Peyer's patch (tissue), 4 donors: ENCODE results near the gene ELANE.

ENCODE experiments used
- POLR2A ChIP-seq, 2 donors: fragments of 450-650 bp; IDR thresholded peaks; one replicate each; pipeline ENCODE4 v1.5.1; 2017; ENCODE audit warnings: antibody characterized with exemption in 2 of 2, mild to moderate bottlenecking in 2 of 2, moderate library complexity in 2 of 2
- TF ChIP-seq, protein P1 (sequence below), 6 experiments: fragments of 450-650 bp in 4 of 6; fragments of 200-600 bp in 2 of 6; sonication (generic) in 1 of 6; IDR thresholded peaks; one replicate each; pipeline ENCODE4 v1.5.1; 2017 to 2019; ENCODE audit warnings: antibody characterized with exemption in 6 of 6, mild to moderate bottlenecking in 3 of 6, moderate library complexity in 1 of 6

DNA sequence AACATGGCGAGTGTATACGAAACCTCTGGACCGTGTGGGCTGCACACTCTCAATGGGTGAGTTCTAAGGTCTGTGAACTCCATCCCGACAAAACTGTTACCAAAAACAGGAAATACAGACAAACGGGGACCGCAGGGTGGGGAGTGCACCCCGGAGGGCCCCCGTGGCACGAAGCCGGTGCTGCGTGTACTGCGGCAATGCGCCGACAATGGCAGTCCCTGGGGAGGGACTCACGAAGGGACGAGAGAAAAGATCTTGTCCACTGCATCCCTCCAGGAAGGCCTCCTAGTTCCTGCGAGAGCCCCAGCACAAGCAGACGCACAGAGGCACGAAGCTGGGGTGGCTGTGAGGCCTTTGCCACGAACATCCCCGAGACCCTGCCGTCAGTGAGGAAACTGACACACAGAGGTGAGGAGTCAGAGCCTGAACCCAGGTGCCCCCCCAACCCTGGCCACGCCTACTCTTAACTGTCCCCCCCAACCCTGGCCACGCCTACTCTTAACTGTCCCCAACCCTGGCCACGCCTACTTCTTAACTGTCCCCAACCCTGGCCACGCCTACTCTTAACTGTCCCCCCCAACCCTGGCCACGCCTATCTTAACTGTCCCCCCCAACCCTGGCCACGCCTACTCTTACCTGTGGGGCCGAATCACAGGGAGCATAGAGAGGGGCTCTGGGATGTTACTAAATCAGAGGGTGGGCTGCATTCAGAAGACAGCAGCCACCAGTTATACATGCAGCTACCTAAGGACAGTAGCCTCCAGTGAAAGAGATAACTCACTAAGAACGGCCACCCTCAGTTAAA is 36.7 kb downstream of the ELANE start:
- TF ChIP-seq, protein P1, sequence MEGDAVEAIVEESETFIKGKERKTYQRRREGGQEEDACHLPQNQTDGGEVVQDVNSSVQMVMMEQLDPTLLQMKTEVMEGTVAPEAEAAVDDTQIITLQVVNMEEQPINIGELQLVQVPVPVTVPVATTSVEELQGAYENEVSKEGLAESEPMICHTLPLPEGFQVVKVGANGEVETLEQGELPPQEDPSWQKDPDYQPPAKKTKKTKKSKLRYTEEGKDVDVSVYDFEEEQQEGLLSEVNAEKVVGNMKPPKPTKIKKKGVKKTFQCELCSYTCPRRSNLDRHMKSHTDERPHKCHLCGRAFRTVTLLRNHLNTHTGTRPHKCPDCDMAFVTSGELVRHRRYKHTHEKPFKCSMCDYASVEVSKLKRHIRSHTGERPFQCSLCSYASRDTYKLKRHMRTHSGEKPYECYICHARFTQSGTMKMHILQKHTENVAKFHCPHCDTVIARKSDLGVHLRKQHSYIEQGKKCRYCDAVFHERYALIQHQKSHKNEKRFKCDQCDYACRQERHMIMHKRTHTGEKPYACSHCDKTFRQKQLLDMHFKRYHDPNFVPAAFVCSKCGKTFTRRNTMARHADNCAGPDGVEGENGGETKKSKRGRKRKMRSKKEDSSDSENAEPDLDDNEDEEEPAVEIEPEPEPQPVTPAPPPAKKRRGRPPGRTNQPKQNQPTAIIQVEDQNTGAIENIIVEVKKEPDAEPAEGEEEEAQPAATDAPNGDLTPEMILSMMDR (IDR thresholded peaks at IDR 0.05): no peak
- TF ChIP-seq POLR2A (IDR thresholded peaks at IDR 0.05): no peak
